HG03025 (cell line): Measurements from ENCODE around the gene SCN2B.

Experiments used
- ATAC-seq: cut with Tn5 transposase; IDR thresholded peaks from one replicate; pipeline ENCODE4 v1.9.1; 2021; ENCODE audit warnings: mild to moderate bottlenecking, moderate library complexity; ENCODE audit not compliant: unreplicated experiment, low FRiP score

The SCN2B gene

DNA sequence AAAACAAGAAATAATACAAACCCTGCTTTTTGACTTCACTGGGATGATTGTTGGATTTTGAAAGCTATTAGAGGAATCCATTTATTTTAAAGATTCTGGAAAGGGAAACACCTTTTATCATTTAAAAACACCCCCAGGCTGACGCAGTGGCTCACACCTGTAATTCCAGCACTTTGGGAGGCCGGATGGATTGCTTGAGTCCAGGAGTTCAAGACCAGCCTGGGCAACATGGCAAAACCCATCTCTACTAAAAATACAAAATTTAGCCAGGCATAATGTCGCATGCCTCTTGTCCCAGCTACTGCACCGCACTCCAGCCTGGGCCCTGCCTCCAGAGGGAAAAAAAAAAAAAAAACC is 317 bp upstream of the SCN2B start:
- no peak for ATAC-seq

DNA sequence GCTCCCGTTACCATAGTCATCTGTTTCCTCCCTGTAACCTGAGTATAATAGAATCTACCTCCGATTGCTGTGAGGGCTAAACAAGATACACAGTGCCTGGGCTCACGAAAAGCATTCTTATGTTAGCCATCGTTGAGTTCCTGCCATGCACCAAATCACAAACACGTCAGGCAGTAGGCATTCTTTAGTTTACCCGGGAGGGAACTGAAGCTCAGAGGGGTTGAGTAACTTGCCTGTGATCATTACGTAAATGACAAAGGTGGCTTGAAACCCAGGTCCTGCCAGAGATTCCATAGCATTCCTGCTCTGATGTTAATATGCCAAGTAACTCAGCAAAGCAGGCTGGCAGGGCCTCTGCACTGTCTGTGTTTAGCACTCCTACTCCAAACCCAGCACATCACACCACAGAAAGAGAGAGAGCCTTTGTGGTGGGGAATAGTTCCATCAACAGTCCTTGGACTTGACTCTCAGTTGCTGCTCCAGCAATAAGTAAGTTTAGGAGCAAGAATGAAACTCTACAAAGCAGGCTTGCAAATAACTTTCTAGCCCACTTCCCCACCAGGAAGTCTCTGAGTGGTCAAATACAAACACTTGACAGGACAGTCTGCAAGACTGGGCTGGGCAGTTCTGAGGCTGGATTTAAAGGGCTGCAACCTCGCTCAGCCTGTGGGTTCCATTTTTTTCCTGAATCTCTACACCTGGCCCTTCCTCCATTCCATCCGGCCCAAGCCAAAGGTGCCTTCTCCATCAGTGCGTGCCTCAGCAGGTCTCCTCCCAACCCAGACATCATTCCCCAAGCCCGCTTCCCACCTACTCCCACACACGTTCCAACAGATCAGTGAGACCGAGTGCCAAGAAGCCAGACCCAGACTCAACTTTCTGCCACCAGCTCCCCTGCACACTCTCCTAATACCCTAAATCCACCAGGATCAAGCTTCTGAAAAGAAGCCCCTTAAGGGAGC is 1.1 kb downstream of the SCN2B start:
- ATAC-seq = no peak

DNA sequence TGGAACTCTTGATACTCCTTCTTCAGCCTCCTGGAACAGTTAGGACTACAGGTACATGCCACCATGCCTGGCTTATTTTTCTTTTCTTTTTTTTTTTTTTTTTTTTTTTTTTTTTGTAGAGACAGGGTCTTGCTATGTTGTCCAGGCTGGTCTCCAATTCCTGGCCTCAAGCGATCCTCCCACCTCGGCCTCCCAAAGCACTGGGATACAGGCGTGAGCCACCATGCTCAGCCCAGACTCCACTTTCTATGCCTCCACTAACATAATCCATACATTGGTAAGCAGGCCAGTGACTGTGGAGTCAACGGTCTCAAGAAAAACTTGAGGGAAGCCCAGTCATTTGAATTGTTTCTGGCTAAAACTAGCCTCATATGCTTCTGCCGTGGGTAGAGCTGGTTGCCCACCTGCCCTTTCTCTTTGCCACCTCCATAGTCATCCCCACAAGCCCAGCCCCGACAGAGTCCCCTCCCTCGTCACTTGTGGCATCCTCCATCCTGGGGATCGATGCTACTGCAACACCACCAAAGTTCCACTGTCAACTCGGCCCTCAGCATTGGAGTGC is 2.4 kb downstream of the SCN2B start:
- no peak for ATAC-seq

DNA sequence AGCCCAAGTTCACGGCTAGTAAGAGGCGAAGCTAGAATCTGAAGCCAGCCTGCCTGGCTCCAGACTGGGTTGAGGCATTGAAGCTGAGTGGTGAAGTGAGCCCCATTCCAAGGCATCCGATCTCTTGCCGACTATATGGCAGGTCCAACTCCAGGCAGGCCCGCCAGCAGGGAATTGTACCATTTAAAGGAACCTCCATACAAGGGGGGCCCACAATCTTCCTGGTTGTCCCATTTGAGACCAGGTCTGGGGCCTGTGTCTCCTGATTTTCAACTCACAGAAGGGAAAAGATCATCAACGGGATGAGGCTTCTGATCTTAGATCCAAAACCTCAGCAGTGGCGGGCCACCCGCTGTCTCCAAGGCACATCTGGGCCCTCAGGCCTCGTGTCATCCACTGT is 4.1 kb downstream of the SCN2B start:
- ATAC-seq = no peak

DNA sequence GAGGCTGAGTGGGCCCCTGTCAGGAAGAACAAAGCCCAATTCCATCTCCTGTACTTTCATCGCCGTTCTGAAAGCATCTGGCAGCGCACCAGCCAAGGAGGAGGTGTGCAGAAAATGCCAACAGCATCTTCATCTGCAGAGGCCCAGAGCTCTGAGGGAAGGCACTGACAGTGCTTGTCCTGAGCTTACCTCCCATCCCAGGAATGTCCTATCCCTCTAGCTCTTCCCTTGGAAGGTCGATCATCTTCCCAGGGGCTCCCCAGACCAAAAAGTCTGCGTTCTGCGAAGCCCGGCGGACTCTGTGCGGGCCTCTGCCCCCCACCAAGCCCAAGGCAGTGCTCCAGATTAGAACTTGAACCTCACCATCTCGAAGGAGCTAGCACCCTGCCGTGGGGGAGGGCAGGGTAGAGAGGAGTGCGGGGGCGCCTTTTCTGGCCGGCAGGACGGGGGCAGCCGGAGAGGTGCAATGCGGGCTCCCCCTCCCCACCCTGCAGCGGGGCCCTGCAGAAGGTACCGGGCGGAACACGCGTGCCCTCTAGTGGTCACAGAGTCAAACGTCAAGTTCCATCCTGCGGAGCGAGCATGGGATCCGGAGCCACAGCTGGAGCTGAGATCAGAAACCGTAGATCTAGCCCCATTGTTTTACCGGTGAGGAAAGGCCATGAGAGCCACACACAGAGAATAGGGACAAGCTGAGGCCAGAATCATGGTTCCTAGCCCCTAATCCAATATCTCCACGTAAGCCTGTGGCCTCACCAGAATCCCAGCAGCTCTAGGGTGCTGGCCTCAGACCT is 5.0 kb downstream of the SCN2B start:
- no peak for ATAC-seq

DNA sequence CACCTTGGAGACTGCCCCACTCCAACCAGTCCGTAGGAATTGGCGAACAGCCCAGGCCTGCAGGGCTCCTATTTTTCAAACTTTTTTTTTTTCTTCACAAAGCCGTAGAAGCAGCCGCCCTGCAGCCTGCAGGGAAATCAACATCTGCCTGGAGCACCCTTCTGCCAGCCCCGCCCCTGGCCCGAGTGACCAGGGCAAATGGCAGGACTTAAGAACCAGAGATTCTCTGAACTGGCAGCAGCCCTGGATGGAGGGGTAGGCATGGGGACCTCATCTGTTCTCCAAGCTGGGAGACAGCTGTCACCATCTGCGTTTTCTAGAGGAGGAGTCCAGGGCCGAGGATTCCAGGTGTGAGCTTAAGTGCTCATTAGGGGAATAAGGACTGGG is 5.6 kb downstream of the SCN2B start:
- no peak for ATAC-seq

DNA sequence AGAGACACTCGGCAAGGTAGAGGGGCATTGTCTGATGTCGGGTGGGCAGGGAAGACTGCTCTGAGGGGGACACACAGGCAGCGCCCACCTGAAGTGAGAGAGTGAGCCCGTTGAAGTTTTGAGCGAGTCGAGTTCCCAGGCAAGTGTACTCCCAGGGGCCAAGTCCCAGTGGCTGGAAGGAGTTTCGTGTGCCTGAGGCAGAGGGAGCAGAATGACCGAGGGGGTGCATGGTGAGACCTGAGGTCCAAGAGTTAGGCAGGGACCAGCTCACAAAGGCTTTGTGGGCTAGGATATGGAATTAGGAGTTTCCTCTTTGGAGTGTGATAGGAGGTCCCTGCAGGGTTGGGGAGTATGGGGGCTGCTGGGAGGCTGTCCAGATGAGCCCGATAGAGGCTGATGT is 6.2 kb downstream of the SCN2B start:
- no peak for ATAC-seq

DNA sequence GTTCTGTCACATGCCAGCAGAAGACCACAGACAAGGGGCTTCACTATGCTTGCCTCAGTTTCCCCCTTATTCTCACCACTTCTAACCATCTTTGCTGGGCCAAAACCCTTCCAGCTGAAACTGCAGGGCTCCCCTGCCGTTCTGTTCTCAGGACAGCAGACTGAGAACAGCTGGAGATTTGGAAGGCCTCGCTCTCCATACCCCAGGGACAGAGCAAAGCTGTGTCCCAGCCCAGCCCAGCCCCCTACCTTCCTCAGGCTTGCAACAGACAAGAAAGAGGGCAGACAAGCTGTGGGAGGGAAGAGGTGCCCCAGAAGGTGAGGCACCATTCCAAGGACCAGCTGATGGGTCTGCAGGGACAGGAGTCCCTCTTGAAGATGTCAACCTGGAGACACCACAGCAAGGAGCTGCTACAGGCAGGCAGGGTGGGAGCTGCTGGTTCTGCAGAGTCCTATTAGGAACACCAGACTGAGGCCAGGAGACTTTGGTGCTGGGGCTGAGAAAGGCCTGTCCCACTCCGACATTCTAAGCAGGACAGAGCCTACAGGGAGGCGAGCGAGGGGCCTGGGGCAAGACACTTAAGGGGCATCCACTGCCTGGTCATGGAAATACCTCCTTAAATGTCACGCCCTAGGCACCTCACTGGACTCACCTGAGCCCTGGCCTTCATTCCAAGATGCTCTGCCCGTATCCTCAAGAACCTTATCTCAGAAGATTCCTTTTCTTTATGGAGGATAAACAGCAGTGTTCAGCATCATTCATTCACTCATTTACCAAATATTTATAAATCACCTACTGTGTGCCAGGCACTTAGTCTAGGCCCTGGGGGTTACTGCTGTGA is 6.9 kb downstream of the SCN2B start:
- ATAC-seq = no peak

DNA sequence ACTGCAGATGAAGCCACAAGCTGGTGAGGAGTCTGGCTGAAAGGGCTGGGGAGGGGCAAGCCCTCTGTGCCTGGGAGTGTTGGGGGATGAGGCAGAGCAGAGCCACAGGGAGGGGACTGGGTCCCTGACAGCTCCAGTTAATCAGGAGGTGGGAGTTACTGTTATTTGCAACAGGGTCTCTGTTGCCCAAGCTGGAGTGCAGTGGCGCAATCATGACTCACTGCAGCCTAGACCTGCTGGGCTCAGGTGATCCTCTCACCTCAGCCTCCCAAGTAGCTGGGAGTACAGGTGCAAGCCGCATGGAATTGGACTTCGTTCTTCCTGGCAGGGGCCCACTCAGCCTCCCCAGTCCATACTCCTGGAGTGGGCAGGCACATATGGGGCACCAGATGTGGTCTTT is 7.7 kb downstream of the SCN2B start:
- no peak for ATAC-seq

DNA sequence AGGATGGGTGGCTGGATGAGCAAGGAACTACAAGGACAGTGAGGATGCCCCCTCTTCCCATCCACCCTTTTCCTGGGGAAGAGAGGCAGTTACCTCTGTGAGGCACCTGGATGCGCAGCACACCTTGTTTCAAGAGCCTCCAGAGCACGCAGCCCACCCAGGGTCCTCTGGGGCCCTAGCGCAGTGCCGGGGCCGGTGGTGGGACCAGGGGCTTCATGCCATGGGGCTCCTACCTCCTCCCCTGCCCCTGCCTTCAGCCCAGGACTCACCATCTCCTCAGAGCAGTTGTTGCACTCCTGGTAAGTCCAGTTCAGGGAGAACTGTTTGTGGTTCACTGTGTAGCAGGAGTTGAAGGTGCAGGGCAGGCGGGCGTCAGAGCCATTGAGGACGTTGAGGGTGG is 8.1 kb downstream of the SCN2B start:
- no peak for ATAC-seq

DNA sequence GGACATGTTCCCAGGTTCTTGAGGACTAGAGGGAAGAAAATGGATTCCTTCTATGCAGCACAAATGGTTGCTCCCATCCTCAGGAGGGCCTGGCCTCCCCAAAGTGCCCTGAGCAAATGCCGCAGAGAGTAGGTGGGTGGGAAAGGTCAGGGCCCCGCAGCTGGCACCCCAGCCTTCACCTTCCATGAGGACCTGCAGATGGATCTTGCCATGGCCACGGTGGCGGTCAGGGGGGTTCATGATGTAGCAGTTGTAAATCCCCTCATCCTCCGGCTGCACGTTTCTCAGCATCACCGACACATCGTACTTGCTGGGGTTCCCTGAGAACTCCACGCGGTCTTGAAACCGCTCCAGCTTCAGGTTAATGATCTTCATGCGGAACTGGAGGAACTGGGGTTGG is 8.5 kb downstream of the SCN2B start:
- ATAC-seq = no peak

DNA sequence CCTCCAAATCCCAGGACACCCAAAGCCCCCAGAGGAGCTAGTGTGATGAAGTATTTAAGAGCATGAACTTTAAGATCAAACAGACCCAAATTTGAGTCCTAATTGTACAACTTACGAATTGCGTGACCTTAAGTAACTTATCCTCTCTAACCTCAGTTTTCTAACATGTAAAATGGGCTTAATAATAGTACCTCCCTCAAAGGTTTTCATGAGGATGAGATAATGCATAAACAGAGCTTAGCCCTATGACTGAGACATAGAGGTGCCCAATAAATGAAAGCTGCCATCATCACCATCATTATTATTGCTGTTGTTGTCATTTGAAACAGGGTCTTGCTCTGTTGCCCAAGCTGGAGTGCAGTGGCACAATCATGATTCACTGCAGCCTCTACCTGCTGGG is 9.2 kb downstream of the SCN2B start:
- ATAC-seq = no peak

DNA sequence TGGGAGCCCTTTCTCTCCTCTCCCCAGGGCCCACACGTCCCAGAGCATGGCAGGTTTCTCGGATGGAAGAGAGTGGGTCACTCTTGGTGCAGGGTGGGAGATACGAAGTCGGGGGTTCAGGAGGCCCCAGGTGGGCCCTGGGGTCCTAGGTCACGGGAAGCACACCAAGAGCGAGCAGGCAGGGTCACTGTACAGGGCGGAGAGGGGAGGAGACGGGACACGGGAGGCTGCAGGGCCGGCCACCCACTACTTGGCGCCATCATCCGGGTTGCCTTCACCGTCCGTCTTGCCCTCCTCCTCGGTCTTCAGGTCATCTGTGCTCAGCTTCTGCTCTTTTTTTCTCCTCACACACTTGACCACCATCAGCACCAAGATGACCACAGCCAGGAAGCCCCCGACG is 9.8 kb downstream of the SCN2B start:
- ATAC-seq = no peak

DNA sequence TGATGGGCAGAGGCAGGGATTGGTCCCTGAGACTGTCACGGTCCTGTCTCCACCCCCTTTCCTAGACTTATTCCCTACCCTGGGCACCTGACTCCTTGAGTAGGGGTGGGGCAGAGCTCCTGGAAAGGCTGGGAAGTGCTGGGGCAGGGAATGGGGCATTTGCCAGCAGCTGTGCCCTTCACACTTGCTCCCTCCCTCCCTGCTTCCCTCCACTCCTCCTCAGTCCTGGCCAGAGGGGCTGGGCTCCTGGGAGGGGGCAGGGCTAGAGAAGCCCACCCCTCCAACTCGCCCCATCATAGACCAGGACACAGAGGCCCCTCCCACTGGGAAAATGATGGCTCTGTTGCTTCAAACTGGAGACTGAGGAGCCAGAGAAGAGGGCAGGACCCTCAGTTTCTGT is 11.6 kb downstream of the SCN2B start:
- no peak for ATAC-seq

DNA sequence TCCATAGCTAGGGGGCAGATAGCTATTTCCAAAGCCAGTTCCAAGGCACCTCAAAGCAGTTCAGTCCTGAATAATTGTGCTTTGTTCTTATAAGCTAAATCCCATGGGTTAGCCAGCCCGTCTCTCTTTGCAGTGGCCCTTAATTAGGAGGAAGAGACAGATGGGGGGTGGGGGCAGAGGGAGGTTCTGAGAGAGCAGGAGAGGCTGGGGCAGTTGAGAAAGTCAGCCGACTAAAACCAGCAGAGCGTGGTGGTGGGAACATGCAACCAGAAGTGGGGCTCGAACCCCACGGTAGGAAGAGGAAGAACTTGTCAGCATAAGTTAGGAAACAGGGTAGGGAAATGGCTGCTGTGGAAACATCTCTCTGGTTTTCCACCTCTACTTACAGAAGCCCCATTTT is 12.9 kb downstream of the SCN2B start:
- no peak for ATAC-seq

DNA sequence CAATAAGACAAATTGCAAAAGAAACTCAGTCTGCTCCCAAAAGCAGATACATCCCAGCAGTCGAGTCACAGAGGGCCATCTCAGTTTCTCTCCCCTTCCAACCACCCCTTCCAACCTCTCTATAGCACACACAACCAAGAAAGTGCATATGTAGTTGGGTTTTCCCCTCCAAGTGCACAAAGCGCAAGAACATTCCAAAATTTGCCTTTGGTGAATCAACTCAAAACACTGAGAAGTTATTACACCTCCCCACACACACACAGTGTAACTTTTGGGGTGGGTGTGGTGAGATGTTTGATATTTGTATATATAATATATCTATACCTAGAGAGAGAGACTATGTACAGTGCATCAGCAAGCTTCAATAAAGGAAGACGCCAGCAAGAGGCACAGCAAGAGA is 13.6 kb downstream of the SCN2B start:
- no peak for ATAC-seq

DNA sequence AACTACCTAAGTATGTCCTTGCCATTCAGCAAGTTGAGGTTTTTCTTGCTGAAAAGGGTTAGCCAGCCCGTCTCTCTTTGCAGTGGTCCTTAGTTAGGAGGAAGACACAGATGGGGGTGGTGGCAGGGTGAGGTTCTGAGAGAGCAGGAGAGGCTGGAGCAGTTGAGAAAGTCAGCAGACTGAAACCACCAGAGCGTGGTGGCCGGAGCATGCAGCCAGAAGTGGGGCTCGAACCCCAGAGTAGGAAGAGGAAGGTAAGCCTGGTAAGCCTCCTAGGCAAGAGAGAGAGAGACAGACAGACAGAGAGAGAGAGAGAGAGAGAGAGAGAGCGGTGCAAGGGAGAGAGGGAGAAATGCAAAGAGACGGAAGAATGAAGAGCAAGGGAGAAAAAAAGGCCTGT is 14.7 kb downstream of the SCN2B start:
- ATAC-seq = no peak

DNA sequence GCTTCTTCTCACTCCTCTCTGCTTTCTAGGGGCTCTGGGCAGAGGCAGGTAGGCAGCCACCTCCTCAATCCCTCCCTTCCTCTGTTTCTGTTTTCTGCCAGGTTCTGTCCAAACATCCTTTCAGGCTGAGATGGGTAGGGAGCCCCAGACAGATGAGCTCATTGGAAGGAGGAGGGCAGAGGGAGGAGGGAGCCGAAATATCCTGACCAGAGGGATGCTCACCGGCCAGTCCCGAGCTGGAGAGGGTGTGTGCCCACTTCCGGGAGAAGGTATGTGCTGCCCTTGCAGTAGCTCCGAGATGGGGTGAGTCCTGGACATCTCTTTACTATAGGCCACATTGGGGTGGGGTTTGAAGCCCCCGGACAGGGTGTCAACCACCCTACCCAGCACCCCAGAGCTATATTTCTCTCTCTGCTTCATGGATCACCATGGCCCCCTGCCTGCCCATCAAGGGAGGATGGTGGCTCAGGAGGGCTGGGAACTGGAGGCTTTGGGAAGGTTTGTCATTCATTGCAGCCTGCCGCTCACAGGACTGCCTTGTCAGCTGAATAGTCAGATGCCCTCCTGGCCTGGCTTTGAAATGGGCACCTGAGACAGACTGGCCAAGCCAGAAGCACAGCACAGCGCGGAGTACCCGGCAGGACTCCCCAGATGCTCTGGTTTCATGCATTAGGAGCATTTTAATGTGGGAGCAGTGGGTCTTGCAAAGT is 19.1 kb downstream of the SCN2B start:
- ATAC-seq = no peak

DNA sequence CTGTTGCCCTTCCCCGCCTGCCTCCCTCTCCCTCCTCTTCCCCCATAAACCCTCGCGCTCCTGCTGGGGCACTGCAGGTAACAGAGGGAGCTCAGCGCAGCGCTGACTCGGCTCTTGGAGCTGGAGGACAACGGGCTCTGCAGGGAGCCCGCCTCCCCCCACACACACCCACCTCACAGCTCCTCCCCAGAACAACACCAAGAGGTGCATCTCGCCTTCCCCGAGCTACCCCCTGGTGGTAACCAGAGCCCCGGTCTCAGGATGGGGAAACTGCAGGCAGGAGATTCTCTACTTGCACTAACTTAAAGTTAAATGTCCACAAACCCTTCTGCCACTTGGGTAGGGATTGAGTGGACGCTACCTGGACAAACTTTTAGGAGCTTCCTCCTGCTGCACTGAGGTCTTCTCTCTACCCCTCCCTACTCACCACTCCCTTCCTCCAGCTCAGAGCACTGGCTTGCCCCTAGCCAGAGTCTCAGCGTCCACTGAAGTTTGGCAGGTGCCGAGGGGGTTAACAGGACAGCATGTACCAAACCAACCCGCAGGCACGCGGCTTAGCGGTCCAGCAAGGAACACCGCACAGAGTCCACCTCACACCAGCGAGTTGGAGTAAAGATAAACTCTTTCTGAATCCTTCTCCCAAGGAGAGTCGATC is 19.8 kb downstream of the SCN2B start:
- no peak for ATAC-seq
